ENCODE data around the gene DNAH12. TPM values are rescaled to one million over a fixed set of nuclear protein-coding genes. Genes with fewer than 3 reads are reported as not detected.

Gene DNAH12
- total and polyA plus RNA-seq, 2 experiments from 2014 or later, result not detected

DNA sequence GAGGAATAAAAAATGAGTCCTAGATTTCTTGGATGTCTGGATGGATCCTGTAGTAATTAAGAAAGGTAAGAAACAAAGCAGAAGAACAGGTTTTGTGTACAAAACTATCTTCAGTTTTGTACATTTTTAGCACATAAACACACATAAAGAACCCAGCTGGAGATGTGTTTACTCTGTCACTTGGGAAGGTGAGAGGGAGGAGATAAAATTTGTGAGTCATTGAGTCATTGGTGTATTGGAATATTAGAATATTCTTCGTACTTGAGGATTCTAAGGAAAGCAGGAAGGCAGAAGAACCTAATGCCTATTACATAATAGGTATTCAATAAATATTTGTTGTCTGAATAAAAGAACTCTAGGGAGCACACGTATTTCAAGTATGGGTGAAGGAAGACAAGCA, 299.2 kb downstream of the DNAH12 start (continued):
- TF ChIP-seq, protein P1, sequence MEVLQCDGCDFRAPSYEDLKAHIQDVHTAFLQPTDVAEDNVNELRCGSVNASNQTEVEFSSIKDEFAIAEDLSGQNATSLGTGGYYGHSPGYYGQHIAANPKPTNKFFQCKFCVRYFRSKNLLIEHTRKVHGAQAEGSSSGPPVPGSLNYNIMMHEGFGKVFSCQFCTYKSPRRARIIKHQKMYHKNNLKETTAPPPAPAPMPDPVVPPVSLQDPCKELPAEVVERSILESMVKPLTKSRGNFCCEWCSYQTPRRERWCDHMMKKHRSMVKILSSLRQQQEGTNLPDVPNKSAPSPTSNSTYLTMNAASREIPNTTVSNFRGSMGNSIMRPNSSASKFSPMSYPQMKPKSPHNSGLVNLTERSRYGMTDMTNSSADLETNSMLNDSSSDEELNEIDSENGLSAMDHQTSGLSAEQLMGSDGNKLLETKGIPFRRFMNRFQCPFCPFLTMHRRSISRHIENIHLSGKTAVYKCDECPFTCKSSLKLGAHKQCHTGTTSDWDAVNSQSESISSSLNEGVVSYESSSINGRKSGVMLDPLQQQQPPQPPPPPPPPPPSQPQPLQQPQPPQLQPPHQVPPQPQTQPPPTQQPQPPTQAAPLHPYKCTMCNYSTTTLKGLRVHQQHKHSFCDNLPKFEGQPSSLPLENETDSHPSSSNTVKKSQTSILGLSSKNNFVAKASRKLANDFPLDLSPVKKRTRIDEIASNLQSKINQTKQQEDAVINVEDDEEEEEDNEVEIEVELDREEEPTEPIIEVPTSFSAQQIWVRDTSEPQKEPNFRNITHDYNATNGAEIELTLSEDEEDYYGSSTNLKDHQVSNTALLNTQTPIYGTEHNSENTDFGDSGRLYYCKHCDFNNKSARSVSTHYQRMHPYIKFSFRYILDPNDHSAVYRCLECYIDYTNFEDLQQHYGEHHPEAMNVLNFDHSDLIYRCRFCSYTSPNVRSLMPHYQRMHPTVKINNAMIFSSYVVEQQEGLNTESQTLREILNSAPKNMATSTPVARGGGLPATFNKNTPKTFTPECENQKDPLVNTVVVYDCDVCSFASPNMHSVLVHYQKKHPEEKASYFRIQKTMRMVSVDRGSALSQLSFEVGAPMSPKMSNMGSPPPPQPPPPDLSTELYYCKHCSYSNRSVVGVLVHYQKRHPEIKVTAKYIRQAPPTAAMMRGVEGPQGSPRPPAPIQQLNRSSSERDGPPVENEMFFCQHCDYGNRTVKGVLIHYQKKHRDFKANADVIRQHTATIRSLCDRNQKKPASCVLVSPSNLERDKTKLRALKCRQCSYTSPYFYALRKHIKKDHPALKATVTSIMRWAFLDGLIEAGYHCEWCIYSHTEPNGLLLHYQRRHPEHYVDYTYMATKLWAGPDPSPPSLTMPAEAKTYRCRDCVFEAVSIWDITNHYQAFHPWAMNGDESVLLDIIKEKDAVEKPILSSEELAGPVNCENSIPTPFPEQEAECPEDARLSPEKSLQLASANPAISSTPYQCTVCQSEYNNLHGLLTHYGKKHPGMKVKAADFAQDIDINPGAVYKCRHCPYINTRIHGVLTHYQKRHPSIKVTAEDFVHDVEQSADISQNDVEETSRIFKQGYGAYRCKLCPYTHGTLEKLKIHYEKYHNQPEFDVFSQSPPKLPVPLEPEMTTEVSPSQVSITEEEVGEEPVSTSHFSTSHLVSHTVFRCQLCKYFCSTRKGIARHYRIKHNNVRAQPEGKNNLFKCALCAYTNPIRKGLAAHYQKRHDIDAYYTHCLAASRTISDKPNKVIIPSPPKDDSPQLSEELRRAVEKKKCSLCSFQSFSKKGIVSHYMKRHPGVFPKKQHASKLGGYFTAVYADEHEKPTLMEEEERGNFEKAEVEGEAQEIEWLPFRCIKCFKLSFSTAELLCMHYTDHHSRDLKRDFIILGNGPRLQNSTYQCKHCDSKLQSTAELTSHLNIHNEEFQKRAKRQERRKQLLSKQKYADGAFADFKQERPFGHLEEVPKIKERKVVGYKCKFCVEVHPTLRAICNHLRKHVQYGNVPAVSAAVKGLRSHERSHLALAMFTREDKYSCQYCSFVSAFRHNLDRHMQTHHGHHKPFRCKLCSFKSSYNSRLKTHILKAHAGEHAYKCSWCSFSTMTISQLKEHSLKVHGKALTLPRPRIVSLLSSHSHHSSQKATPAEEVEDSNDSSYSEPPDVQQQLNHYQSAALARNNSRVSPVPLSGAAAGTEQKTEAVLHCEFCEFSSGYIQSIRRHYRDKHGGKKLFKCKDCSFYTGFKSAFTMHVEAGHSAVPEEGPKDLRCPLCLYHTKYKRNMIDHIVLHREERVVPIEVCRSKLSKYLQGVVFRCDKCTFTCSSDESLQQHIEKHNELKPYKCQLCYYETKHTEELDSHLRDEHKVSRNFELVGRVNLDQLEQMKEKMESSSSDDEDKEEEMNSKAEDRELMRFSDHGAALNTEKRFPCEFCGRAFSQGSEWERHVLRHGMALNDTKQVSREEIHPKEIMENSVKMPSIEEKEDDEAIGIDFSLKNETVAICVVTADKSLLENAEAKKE (CRISPR knock-in tag; IDR thresholded peaks at IDR 0.05), result no peak
- TF ChIP-seq, protein P2, sequence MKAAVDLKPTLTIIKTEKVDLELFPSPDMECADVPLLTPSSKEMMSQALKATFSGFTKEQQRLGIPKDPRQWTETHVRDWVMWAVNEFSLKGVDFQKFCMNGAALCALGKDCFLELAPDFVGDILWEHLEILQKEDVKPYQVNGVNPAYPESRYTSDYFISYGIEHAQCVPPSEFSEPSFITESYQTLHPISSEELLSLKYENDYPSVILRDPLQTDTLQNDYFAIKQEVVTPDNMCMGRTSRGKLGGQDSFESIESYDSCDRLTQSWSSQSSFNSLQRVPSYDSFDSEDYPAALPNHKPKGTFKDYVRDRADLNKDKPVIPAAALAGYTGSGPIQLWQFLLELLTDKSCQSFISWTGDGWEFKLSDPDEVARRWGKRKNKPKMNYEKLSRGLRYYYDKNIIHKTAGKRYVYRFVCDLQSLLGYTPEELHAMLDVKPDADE (IDR thresholded peaks at IDR 0.05), result no peak
- TF ChIP-seq, protein P3, sequence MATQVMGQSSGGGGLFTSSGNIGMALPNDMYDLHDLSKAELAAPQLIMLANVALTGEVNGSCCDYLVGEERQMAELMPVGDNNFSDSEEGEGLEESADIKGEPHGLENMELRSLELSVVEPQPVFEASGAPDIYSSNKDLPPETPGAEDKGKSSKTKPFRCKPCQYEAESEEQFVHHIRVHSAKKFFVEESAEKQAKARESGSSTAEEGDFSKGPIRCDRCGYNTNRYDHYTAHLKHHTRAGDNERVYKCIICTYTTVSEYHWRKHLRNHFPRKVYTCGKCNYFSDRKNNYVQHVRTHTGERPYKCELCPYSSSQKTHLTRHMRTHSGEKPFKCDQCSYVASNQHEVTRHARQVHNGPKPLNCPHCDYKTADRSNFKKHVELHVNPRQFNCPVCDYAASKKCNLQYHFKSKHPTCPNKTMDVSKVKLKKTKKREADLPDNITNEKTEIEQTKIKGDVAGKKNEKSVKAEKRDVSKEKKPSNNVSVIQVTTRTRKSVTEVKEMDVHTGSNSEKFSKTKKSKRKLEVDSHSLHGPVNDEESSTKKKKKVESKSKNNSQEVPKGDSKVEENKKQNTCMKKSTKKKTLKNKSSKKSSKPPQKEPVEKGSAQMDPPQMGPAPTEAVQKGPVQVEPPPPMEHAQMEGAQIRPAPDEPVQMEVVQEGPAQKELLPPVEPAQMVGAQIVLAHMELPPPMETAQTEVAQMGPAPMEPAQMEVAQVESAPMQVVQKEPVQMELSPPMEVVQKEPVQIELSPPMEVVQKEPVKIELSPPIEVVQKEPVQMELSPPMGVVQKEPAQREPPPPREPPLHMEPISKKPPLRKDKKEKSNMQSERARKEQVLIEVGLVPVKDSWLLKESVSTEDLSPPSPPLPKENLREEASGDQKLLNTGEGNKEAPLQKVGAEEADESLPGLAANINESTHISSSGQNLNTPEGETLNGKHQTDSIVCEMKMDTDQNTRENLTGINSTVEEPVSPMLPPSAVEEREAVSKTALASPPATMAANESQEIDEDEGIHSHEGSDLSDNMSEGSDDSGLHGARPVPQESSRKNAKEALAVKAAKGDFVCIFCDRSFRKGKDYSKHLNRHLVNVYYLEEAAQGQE (IDR thresholded peaks at IDR 0.05; ENCODE audit: unreplicated experiment), result no peak
- no peak for TF ChIP-seq EZH2phosphoT487 (IDR thresholded peaks at IDR 0.05; ENCODE audit: unreplicated experiment)
- TF ChIP-seq ZNF331 (CRISPR knock-in tag; IDR thresholded peaks at IDR 0.05; ENCODE audit: low read depth), result no peak
- no peak for TF ChIP-seq NANOG (IDR thresholded peaks at IDR 0.05; ENCODE audit: borderline replicate concordance)

Small RNA genes lying within 50 kb of the gene (small RNA-seq; reads per million reads assigned to genes)
- not detected for gene RF00019 (ENCODE audit: low replicate concordance)
- gene RNU6-108P (ENCODE audit: low replicate concordance), result not detected
- gene RNU6-1181P (ENCODE audit: low replicate concordance), result not detected
- not detected for gene RNU6-483P (ENCODE audit: low replicate concordance)

Other genes starting within 250 kb of the DNAH12 start
- 12.9 and 14.3 TPM in 2 replicates for gene PDE12, start 11.9 kb upstream of the DNAH12 start, total RNA-seq (2014; rRNA removed; shearing (Covaris generic))
- 4.5 and 5.0 TPM in 2 replicates for gene PDE12, start 11.9 kb upstream of the DNAH12 start, polyA plus RNA-seq (2016; fragmentation: Nextera tagmentation; extraction: Ambion mirVana)
- gene ARF4, start 53.0 kb upstream of the DNAH12 start, total RNA-seq (2014; rRNA removed; shearing (Covaris generic)), result 144 and 157 TPM in 2 replicates
- 227 and 249 TPM in 2 replicates for gene ARF4, start 53.0 kb upstream of the DNAH12 start, polyA plus RNA-seq (2016; fragmentation: Nextera tagmentation; extraction: Ambion mirVana)
- 17.5 and 40.6 TPM in 2 replicates for gene DENND6A, start 148.7 kb upstream of the DNAH12 start, total RNA-seq (2014; rRNA removed; shearing (Covaris generic))
- gene DENND6A, start 148.7 kb upstream of the DNAH12 start, polyA plus RNA-seq (2016; fragmentation: Nextera tagmentation; extraction: Ambion mirVana), result 4.0 and 7.5 TPM in 2 replicates
- 61.2 and 73.0 TPM in 2 replicates for gene SLMAP, start 212.0 kb upstream of the DNAH12 start, total RNA-seq (2014; rRNA removed; shearing (Covaris generic))
- 27.3 and 32.1 TPM in 2 replicates for gene SLMAP, start 212.0 kb upstream of the DNAH12 start, polyA plus RNA-seq (2016; fragmentation: Nextera tagmentation; extraction: Ambion mirVana)

Measured in GM23338 (cell line).